Activated gamma-delta T cell treated with anti-CD3 and anti-CD28 coated beads, Interleukin-2, amount 50 U/mL, for 16 hours (primary cell): ENCODE measurements around the gene ALK.

Source experiments
- DNase-seq: peaks from one replicate; pipeline ENCODE4 v3.0.0-alpha.2; 2020; ENCODE audit warnings: low read depth

ALK gene

GRCh38 chr2:29360016-29360784 is 561.2 kb downstream of the ALK start:
- DNase-seq, result no peak

- no peak for DNase-seq
Observed at GRCh38 chr2:29353403-29353991, 567.9 kb downstream of the ALK start.

GRCh38 chr2:29351916-29352591 is 569.3 kb downstream of the ALK start:
- no peak for DNase-seq

GRCh38 chr2:29351248-29351647 is 570.1 kb downstream of the ALK start:
- no peak for DNase-seq

GRCh38 chr2:29349316-29350030 is 571.9 kb downstream of the ALK start:
- DNase-seq, result no peak

- no peak for DNase-seq
Observed at GRCh38 chr2:29347774-29348461, 573.5 kb downstream of the ALK start.

- DNase-seq, result no peak
Observed at GRCh38 chr2:29345236-29345635, 576.1 kb downstream of the ALK start.

GRCh38 chr2:29343830-29344229 is 577.6 kb downstream of the ALK start:
- no peak for DNase-seq

- no peak for DNase-seq
Observed at GRCh38 chr2:29336341-29337241, 584.8 kb downstream of the ALK start.

- DNase-seq, result no peak
Observed at GRCh38 chr2:29335396-29335795, 586.0 kb downstream of the ALK start.

- DNase-seq, result no peak
Observed at GRCh38 chr2:29334706-29335105, 586.7 kb downstream of the ALK start.

GRCh38 chr2:29332540-29332939 is 588.8 kb downstream of the ALK start:
- DNase-seq, result no peak

- DNase-seq, result no peak
Observed at GRCh38 chr2:29329899-29330298, 591.5 kb downstream of the ALK start.

GRCh38 chr2:29326926-29327325 is 594.5 kb downstream of the ALK start:
- DNase-seq, result no peak

GRCh38 chr2:29325544-29325943 is 595.8 kb downstream of the ALK start:
- no peak for DNase-seq

GRCh38 chr2:29323961-29324360 is 597.4 kb downstream of the ALK start:
- no peak for DNase-seq

GRCh38 chr2:29323301-29323700 is 598.1 kb downstream of the ALK start:
- no peak for DNase-seq

- DNase-seq, result no peak
Observed at GRCh38 chr2:29322011-29322410, 599.4 kb downstream of the ALK start.

GRCh38 chr2:29317801-29318485 is 603.4 kb downstream of the ALK start:
- DNase-seq, result no peak

GRCh38 chr2:29317077-29317517 is 604.3 kb downstream of the ALK start:
- no peak for DNase-seq
